Neutrophil (primary cell): ENCODE results near the gene DAPK1.

ENCODE experiments used
- H3K27ac ChIP-seq: fragments of 200-600 bp; sonication (generic); 2 replicates; pipeline ENCODE4 v1.5.1; 2016; ENCODE audit warnings: mild to moderate bottlenecking, moderate library complexity
- H3K27me3 ChIP-seq: fragments of 200-600 bp; sonication (generic); 2 replicates; pipeline ENCODE4 v1.6.0; 2016; ENCODE audit warnings: mild to moderate bottlenecking
- H3K36me3 ChIP-seq: fragments of 200-600 bp; sonication (generic); 2 replicates; pipeline ENCODE4 v1.5.1; 2017
- H3K4me1 ChIP-seq, 2 experiments: fragments of 200-600 bp in 1 of 2; sonication (generic) in 1 of 2; 1 replicate in 1 of 2; 2 replicates in 1 of 2; pipeline versions ENCODE4 v1.5.1 to v1.6.1; 2013 to 2016; ENCODE audit warnings: low read depth in 1 of 2, low read length in 1 of 2, mild to moderate bottlenecking in 1 of 2, moderate library complexity in 1 of 2; ENCODE audit not compliant: control insufficient read depth in 1 of 2, insufficient read depth in 1 of 2
- H3K4me3 ChIP-seq, 2 experiments: fragments of 200-600 bp in 1 of 2; sonication (generic) in 1 of 2; 1 replicate in 1 of 2; 2 replicates in 1 of 2; pipeline ENCODE4 v1.5.1; 2013 to 2016; ENCODE audit warnings: low read depth in 1 of 2, low read length in 1 of 2, mild to moderate bottlenecking in 1 of 2, moderate library complexity in 1 of 2
- H3K9me3 ChIP-seq: fragments of 200-600 bp; sonication (generic); 2 replicates; pipeline ENCODE4 v1.5.1; 2016
- CTCF ChIP-seq: fragments of 200-600 bp; sonication (generic); IDR thresholded peaks from 2 replicates; pipeline ENCODE4 v1.5.1; 2016; ENCODE audit warnings: antibody characterized with exemption

DAPK1 gene

GRCh38 chr9:87648606-87649005, 150.9 kb downstream of the DAPK1 start:
- H3K27me3 ChIP-seq = no peaks in the 10 kb centered on the region
- TF ChIP-seq CTCF = no peak
- H3K27ac ChIP-seq = no peak overlapping the region
- peaks cover 18% of the 10 kb centered on the region for H3K36me3 ChIP-seq
- no peak overlapping the region for H3K4me3 ChIP-seq
- no peaks in the 10 kb centered on the region for H3K9me3 ChIP-seq
- H3K4me1 ChIP-seq = no peaks in the 10 kb centered on the region

- TF ChIP-seq CTCF = no peak
- Histone ChIP-seq H3K9me3 (no peaks in the 10 kb centered on the region), H3K4me3 (no peak overlapping the region), H3K27ac (no peak overlapping the region), H3K36me3 (peaks cover 18% of the 10 kb centered on the region), H3K4me1 (no peaks in the 10 kb centered on the region), H3K27me3 (no peaks in the 10 kb centered on the region)
Measured at GRCh38 chr9:87650611-87651295, 153.1 kb downstream of the DAPK1 start.

GRCh38 chr9:87651431-87651830, 153.8 kb downstream of the DAPK1 start:
- no peak overlapping the region for H3K4me3 ChIP-seq
- H3K9me3 ChIP-seq = no peaks in the 10 kb centered on the region
- no peak overlapping the region for H3K27ac ChIP-seq
- H3K4me1 ChIP-seq = no peaks in the 10 kb centered on the region
- no peak for TF ChIP-seq CTCF
- no peaks in the 10 kb centered on the region for H3K27me3 ChIP-seq
- peaks cover 18% of the 10 kb centered on the region for H3K36me3 ChIP-seq

- H3K27me3 ChIP-seq = no peaks in the 10 kb centered on the region
- H3K27ac ChIP-seq = no peak overlapping the region
- no peaks in the 10 kb centered on the region for H3K9me3 ChIP-seq
- no peak overlapping the region for H3K4me3 ChIP-seq
- no peak for TF ChIP-seq CTCF
- H3K4me1 ChIP-seq = no peaks in the 10 kb centered on the region
- H3K36me3 ChIP-seq = peaks cover 11% of the 10 kb centered on the region
Measured at GRCh38 chr9:87653941-87654340, 156.3 kb downstream of the DAPK1 start.

GRCh38 chr9:87655731-87656130, 158.1 kb downstream of the DAPK1 start:
- H3K9me3 ChIP-seq = no peaks in the 10 kb centered on the region
- H3K27me3 ChIP-seq = no peaks in the 10 kb centered on the region
- H3K4me1 ChIP-seq = no peaks in the 10 kb centered on the region
- H3K4me3 ChIP-seq = no peak overlapping the region
- peaks cover 5% of the 10 kb centered on the region for H3K36me3 ChIP-seq
- no peak overlapping the region for H3K27ac ChIP-seq
- no peak for TF ChIP-seq CTCF
